ENCODE data around the gene RNU2-1. TPM values are rescaled to one million over a fixed set of nuclear protein-coding genes. Genes with fewer than 3 reads are reported as not detected.
"Not testable (repeated sequence)": the region's sequence is repeated elsewhere in the genome, so short reads cannot be mapped to it uniquely, and the experiment has no call there.

RNU2-1 gene
- total RNA-seq, 3 donors from 2014 or later (not counting 1 experiment from before 2014, with no cell fraction given), result 3,690 to 5,833 (median 5,267) TPM

- DNase-seq; H3K4me1 Mint-ChIP-seq; H3K36me3 ChIP-seq (ENCODE audit: control insufficient read depth, insufficient read depth, low read length); intact Hi-C loops (cut with micrococcal nuclease); H3K4me3 Mint-ChIP-seq; H3K36me3 Mint-ChIP-seq; H3K9me3 Mint-ChIP-seq; H3K9me3 ChIP-seq (ENCODE audit: control insufficient read depth, insufficient read depth, low read length); H3K27ac ChIP-seq (ENCODE audit: low read length); H3K27me3 ChIP-seq (ENCODE audit: control insufficient read depth, insufficient read depth, low read length); H3K4me3 ChIP-seq (ENCODE audit: low read length); H3K4me1 ChIP-seq (ENCODE audit: control insufficient read depth, insufficient read depth, low read length); H3K27ac Mint-ChIP-seq; ATAC-seq; H3K27me3 Mint-ChIP-seq (ENCODE audit: low read depth in 2 of 2): not testable (repeated sequence)
- no CpG with 5 or more reads among the region's 15 CpGs for WGBS (ENCODE audit: insufficient coverage)
Observed at GRCh38 chr17:43233263-43233662, 514 bp downstream of the RNU2-1 start.

- H3K36me3 ChIP-seq (ENCODE audit: control insufficient read depth, insufficient read depth, low read length); H3K27ac ChIP-seq (ENCODE audit: low read length); H3K9me3 ChIP-seq (ENCODE audit: control insufficient read depth, insufficient read depth, low read length); H3K36me3 Mint-ChIP-seq; H3K4me3 Mint-ChIP-seq; H3K27me3 ChIP-seq (ENCODE audit: control insufficient read depth, insufficient read depth, low read length); H3K4me3 ChIP-seq (ENCODE audit: low read length); H3K4me1 ChIP-seq (ENCODE audit: control insufficient read depth, insufficient read depth, low read length); H3K4me1 Mint-ChIP-seq; H3K27ac Mint-ChIP-seq; H3K9me3 Mint-ChIP-seq; H3K27me3 Mint-ChIP-seq (ENCODE audit: low read depth in 2 of 2); intact Hi-C loops (cut with micrococcal nuclease); ATAC-seq: not testable (repeated sequence)
- peak; percentile 15 to 22 for DNase-seq
- 85% methylated on average over 12 of the region's 24 CpGs for WGBS (ENCODE audit: insufficient coverage)
Observed at GRCh38 chr17:43232021-43232699, 1.6 kb downstream of the RNU2-1 start.

- H3K27ac ChIP-seq (ENCODE audit: low read length); H3K27me3 Mint-ChIP-seq (ENCODE audit: low read depth in 2 of 2); H3K4me1 Mint-ChIP-seq; H3K27me3 ChIP-seq (ENCODE audit: control insufficient read depth, insufficient read depth, low read length); H3K4me3 ChIP-seq (ENCODE audit: low read length); H3K36me3 Mint-ChIP-seq; H3K36me3 ChIP-seq (ENCODE audit: control insufficient read depth, insufficient read depth, low read length); DNase-seq; H3K9me3 ChIP-seq (ENCODE audit: control insufficient read depth, insufficient read depth, low read length); H3K9me3 Mint-ChIP-seq; intact Hi-C loops (cut with micrococcal nuclease); H3K4me1 ChIP-seq (ENCODE audit: control insufficient read depth, insufficient read depth, low read length); H3K27ac Mint-ChIP-seq: not testable (repeated sequence)
- ATAC-seq, result peak in 1 of 3 donors; percentile 39
- WGBS (ENCODE audit: insufficient coverage), result 71% methylated on average over 7 of the region's 40 CpGs
- peak overlapping the region; percentile 28 for H3K4me3 Mint-ChIP-seq
Observed at GRCh38 chr17:43231205-43232020, 2.4 kb downstream of the RNU2-1 start.

GRCh38 chr17:43228020-43228782 is 5.6 kb downstream of the RNU2-1 start, which contains the start of gene CCDC200:
CCDC200 (minus strand) TSS chr17:43228623; CDS start chr17:43228554, 69 bp downstream.
- peaks cover 7 to 11% of the 10 kb centered on the region in 2 donors for H3K4me1 Mint-ChIP-seq
- no CpG with 5 or more reads among the region's 7 CpGs for WGBS (ENCODE audit: insufficient coverage)

GRCh38 chr17:43226393-43226792 is 7.4 kb downstream of the RNU2-1 start:
- no peaks in the 10 kb centered on the region for H3K27me3 Mint-ChIP-seq (ENCODE audit: low read depth in 2 of 2)
- H3K36me3 Mint-ChIP-seq, result no peaks in the 10 kb centered on the region
- WGBS (ENCODE audit: insufficient coverage), result 98% methylated on average over 7 of the region's 7 CpGs
- Histone ChIP-seq H3K9me3 (ENCODE audit: control insufficient read depth, insufficient read depth, low read length) (no peaks in the 10 kb centered on the region), H3K4me3 (ENCODE audit: low read length) (no peak overlapping the region), H3K4me1 (ENCODE audit: control insufficient read depth, insufficient read depth, low read length) (peaks cover 12% of the 10 kb centered on the region), H3K27me3 (ENCODE audit: control insufficient read depth, insufficient read depth, low read length) (no peaks in the 10 kb centered on the region), H3K27ac (ENCODE audit: low read length) (no peak overlapping the region), H3K36me3 (ENCODE audit: control insufficient read depth, insufficient read depth, low read length) (no peaks in the 10 kb centered on the region)
- TF ChIP-seq CTCF (IDR thresholded peaks at IDR 0.05), result no peak
- ATAC-seq, result no peak
- no peak for DNase-seq
- intact Hi-C loops (cut with micrococcal nuclease), result no loop called here
- H3K27ac Mint-ChIP-seq, result no peak overlapping the region
- H3K4me1 Mint-ChIP-seq, result peaks cover 7 to 11% of the 10 kb centered on the region in 2 donors
- H3K4me3 Mint-ChIP-seq, result no peak overlapping the region
- H3K9me3 Mint-ChIP-seq, result no peaks in the 10 kb centered on the region

More at GRCh38 chr17:43228020-43228782, 5.6 kb downstream of the RNU2-1 start, which contains the start of gene CCDC200:
- H3K27me3 ChIP-seq (ENCODE audit: control insufficient read depth, insufficient read depth, low read length); H3K4me3 Mint-ChIP-seq; intact Hi-C loops (cut with micrococcal nuclease); H3K27me3 Mint-ChIP-seq (ENCODE audit: low read depth in 2 of 2); H3K27ac ChIP-seq (ENCODE audit: low read length); H3K9me3 Mint-ChIP-seq; H3K27ac Mint-ChIP-seq; H3K4me3 ChIP-seq (ENCODE audit: low read length); H3K36me3 Mint-ChIP-seq; DNase-seq; ATAC-seq; H3K36me3 ChIP-seq (ENCODE audit: control insufficient read depth, insufficient read depth, low read length); H3K9me3 ChIP-seq (ENCODE audit: control insufficient read depth, insufficient read depth, low read length): not testable (repeated sequence)
- peaks cover 20% of the 10 kb centered on the region for H3K4me1 ChIP-seq (ENCODE audit: control insufficient read depth, insufficient read depth, low read length)

Measured in natural killer cell (primary cell).